ENCODE measurements around the gene SMAD3. TPM values are rescaled to one million over a fixed set of nuclear protein-coding genes. Genes with fewer than 3 reads are reported as not detected.

Gene SMAD3
- polyA plus RNA-seq, 1 donor from 2014 or later: 1.0 TPM

DNA sequence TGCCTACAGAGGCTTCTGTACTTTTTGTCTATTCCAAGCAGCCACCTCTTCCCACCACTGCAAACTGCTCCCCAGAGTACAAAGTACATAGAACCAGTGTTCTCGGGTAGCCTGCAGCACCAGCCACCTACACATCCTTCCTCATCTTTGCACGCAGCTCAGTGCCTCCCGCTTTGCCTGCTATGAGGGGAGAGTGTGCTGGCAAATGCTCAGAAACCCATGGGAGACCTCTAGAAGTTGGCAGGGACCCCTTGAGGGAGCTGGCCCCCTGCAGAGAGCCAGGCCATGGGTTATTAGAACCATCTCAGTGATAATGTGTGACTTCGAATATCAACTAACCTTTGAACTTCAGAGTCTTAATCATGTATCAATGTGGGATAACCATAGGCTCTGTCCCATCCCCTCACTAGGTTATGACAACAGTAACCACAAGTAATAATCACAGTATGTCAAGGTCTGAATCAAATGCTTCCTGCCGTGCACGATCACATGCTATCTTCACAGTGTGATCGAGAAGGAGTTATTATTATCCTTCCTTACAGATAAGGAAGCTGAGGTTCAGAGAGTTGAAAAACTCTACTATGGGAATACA is 22.8 kb upstream of the SMAD3 start:
- Histone ChIP-seq H3K36me3 (ENCODE audit: insufficient read depth, low read length) (no peaks in the 10 kb centered on the region), H4K20me1 (ENCODE audit: insufficient read depth) (no peaks in the 10 kb centered on the region), H3K9me3 (ENCODE audit: low read length) (no peaks in the 10 kb centered on the region), H3K4me2 (ENCODE audit: low read length) (no peak overlapping the region), H3K27me3 (ENCODE audit: insufficient read depth, low read depth, low read length) (no peaks in the 10 kb centered on the region), H2AFZ (ENCODE audit: low read depth, low read length) (no peak overlapping the region), H3K27ac (ENCODE audit: low read length) (no peak overlapping the region), H3K4me3 (ENCODE audit: low read length) (no peak overlapping the region), H3K9ac (ENCODE audit: low read length) (no peak overlapping the region), H3K9me2 (ENCODE audit: insufficient read depth, low read length) (no peaks in the 10 kb centered on the region), H3K79me2 (replicated peaks; ENCODE audit: insufficient read depth, low read length) (no peaks in the 10 kb centered on the region), H3F3A (ENCODE audit: insufficient read depth, low read length, poor library complexity, severe bottlenecking) (no peaks in the 10 kb centered on the region)
- TF ChIP-seq TAF1 (IDR thresholded peaks at IDR 0.05; ENCODE audit: low read depth) (no peak), POLR2AphosphoS5 (IDR thresholded peaks at IDR 0.05) (no peak)
- TF ChIP-seq, protein P1, sequence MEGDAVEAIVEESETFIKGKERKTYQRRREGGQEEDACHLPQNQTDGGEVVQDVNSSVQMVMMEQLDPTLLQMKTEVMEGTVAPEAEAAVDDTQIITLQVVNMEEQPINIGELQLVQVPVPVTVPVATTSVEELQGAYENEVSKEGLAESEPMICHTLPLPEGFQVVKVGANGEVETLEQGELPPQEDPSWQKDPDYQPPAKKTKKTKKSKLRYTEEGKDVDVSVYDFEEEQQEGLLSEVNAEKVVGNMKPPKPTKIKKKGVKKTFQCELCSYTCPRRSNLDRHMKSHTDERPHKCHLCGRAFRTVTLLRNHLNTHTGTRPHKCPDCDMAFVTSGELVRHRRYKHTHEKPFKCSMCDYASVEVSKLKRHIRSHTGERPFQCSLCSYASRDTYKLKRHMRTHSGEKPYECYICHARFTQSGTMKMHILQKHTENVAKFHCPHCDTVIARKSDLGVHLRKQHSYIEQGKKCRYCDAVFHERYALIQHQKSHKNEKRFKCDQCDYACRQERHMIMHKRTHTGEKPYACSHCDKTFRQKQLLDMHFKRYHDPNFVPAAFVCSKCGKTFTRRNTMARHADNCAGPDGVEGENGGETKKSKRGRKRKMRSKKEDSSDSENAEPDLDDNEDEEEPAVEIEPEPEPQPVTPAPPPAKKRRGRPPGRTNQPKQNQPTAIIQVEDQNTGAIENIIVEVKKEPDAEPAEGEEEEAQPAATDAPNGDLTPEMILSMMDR (IDR thresholded peaks at IDR 0.05; ENCODE audit: poor library complexity, severe bottlenecking): no peak

DNA sequence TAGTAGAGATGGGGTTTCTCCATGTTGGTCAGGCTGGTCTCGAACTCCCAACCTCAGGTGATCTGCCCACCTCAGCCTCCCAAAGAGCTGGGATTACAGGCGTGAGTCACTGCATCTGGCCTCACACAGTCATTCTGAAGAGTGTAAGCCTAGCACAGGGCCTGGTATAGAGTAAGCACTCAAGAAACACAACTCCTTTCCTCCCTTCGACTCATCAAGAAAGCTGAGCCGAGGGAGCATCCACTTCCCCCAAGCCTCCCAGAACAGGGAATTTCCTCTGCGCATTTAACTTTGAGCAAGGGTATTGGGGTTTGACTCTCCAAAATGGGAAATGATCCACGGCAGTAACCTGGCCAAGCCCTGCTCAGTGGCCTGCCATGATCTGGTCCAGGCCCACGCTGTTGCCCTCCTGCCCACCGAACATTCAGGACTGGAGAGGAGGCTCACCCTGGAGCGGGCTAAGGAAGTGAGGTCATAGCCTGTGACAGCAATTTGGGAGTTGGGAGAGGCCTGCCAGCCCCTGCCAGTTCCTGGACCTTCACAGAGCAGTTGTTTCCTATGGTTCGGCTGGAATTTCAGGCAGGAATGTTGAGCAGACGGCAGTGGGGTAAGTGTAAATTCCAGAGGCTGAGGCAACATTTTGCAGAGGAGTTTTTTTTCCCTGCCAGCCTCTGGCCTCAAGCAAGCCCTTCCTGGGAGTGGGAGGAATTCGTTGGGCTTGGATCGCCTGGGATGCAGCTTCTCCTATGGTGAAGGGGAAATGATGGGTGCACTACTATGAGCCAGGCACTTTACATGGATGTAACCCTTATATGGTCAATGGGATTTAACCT is 21.2 kb upstream of the SMAD3 start:
- no peaks in the 10 kb centered on the region for H3K9me2 ChIP-seq (ENCODE audit: insufficient read depth, low read length)
- H3K27me3 ChIP-seq (ENCODE audit: insufficient read depth, low read depth, low read length): no peaks in the 10 kb centered on the region
- H2AFZ ChIP-seq (ENCODE audit: low read depth, low read length): no peak overlapping the region
- no peak overlapping the region for H3K4me2 ChIP-seq (ENCODE audit: low read length)
- no peaks in the 10 kb centered on the region for H3F3A ChIP-seq (ENCODE audit: insufficient read depth, low read length, poor library complexity, severe bottlenecking)
- H3K36me3 ChIP-seq (ENCODE audit: insufficient read depth, low read length): no peaks in the 10 kb centered on the region
- H3K4me3 ChIP-seq (ENCODE audit: low read length): no peak overlapping the region
- H3K9me3 ChIP-seq (ENCODE audit: low read length): no peaks in the 10 kb centered on the region
- no peak overlapping the region for H3K27ac ChIP-seq (ENCODE audit: low read length)
- no peaks in the 10 kb centered on the region for H4K20me1 ChIP-seq (ENCODE audit: insufficient read depth)
- no peak overlapping the region for H3K9ac ChIP-seq (ENCODE audit: low read length)
- H3K79me2 ChIP-seq (replicated peaks; ENCODE audit: insufficient read depth, low read length): no peaks in the 10 kb centered on the region
- TF ChIP-seq, protein P2, sequence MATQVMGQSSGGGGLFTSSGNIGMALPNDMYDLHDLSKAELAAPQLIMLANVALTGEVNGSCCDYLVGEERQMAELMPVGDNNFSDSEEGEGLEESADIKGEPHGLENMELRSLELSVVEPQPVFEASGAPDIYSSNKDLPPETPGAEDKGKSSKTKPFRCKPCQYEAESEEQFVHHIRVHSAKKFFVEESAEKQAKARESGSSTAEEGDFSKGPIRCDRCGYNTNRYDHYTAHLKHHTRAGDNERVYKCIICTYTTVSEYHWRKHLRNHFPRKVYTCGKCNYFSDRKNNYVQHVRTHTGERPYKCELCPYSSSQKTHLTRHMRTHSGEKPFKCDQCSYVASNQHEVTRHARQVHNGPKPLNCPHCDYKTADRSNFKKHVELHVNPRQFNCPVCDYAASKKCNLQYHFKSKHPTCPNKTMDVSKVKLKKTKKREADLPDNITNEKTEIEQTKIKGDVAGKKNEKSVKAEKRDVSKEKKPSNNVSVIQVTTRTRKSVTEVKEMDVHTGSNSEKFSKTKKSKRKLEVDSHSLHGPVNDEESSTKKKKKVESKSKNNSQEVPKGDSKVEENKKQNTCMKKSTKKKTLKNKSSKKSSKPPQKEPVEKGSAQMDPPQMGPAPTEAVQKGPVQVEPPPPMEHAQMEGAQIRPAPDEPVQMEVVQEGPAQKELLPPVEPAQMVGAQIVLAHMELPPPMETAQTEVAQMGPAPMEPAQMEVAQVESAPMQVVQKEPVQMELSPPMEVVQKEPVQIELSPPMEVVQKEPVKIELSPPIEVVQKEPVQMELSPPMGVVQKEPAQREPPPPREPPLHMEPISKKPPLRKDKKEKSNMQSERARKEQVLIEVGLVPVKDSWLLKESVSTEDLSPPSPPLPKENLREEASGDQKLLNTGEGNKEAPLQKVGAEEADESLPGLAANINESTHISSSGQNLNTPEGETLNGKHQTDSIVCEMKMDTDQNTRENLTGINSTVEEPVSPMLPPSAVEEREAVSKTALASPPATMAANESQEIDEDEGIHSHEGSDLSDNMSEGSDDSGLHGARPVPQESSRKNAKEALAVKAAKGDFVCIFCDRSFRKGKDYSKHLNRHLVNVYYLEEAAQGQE (IDR thresholded peaks at IDR 0.05; ENCODE audit: borderline replicate concordance): no peak
- TF ChIP-seq EZH2 (IDR thresholded peaks at IDR 0.05; ENCODE audit: borderline replicate concordance, insufficient read depth, low read length, poor library complexity, severe bottlenecking): no peak
- TF ChIP-seq RAD21 (conservative IDR thresholded peaks at IDR 0.05): no peak
- TF ChIP-seq, protein P1 (IDR thresholded peaks at IDR 0.05; ENCODE audit: poor library complexity, severe bottlenecking): no peak
- no peak for TF ChIP-seq MXI1 (conservative IDR thresholded peaks at IDR 0.05; ENCODE audit: poor library complexity, severe bottlenecking)
- TF ChIP-seq EP300 (conservative IDR thresholded peaks at IDR 0.05; ENCODE audit: poor library complexity, severe bottlenecking): no peak
- TF ChIP-seq TAF1 (IDR thresholded peaks at IDR 0.05; ENCODE audit: low read depth): no peak
- no peak for TF ChIP-seq SMC3 (conservative IDR thresholded peaks at IDR 0.05; ENCODE audit: poor library complexity)
- TF ChIP-seq POLR2AphosphoS5 (IDR thresholded peaks at IDR 0.05): no peak

All from neural cell (in vitro differentiated cells).